ENCODE measurements around the gene CDAN1. TPM values are rescaled to one million over a fixed set of nuclear protein-coding genes. Genes with fewer than 3 reads are reported as not detected.
"Not testable (repeated sequence)": the region's sequence is repeated elsewhere in the genome, so short reads cannot be mapped to it uniquely, and the experiment has no call there.

Gene CDAN1
- total and polyA plus RNA-seq, 4 donors = 2.4 to 9.5 (median 7.1) TPM

GRCh38 chr15:42680142-42680482, 56.8 kb downstream of the CDAN1 start:
- not testable (repeated sequence) for DNase-seq (ENCODE audit: low spot score); H3K4me1 ChIP-seq (ENCODE audit: control insufficient read depth in 4 of 4, insufficient read depth in 4 of 4, low read length in 3 of 4); H3K36me3 ChIP-seq (ENCODE audit: control insufficient read depth in 4 of 4, insufficient read depth in 3 of 4, low read depth in 1 of 4, low read length in 3 of 4); H3K9ac ChIP-seq (ENCODE audit: low read depth in 1 of 2, low read length in 2 of 2); H3K4me3 ChIP-seq (ENCODE audit: low read depth in 1 of 3, low read length in 3 of 3); H3K27me3 ChIP-seq (ENCODE audit: control insufficient read depth in 4 of 4, insufficient read depth in 4 of 4, low read length in 3 of 4); H3K27ac ChIP-seq (ENCODE audit: low read depth in 1 of 2, low read length in 2 of 2); H3K9me3 ChIP-seq (ENCODE audit: control insufficient read depth in 4 of 4, low read length in 3 of 4)
- WGBS = 95% methylated on average over 5 of the region's 5 CpGs

GRCh38 chr15:42679285-42680141, 57.4 kb downstream of the CDAN1 start:
- H3K27ac ChIP-seq (ENCODE audit: low read depth in 1 of 2, low read length in 2 of 2) = no peak overlapping the region
- H3K4me1 ChIP-seq (ENCODE audit: control insufficient read depth in 4 of 4, insufficient read depth in 4 of 4, low read length in 3 of 4) = no peaks in the 10 kb centered on the region
- WGBS = 94% methylated on average over 7 of the region's 7 CpGs
- no peak overlapping the region for H3K4me3 ChIP-seq (ENCODE audit: low read depth in 1 of 3, low read length in 3 of 3)
- DNase-seq (ENCODE audit: low spot score) = no peak
- TF ChIP-seq ZBTB33 (IDR thresholded peaks at IDR 0.05) = no peak
- TF ChIP-seq HNF4G (IDR thresholded peaks at IDR 0.05) = no peak
- no peak for TF ChIP-seq YY1 (IDR thresholded peaks at IDR 0.05)
- TF ChIP-seq GABPA (IDR thresholded peaks at IDR 0.05 in 1 of 2, conservative IDR thresholded peaks at IDR 0.05 in 1 of 2) = no peak
- TF ChIP-seq FOXA2 (IDR thresholded peaks at IDR 0.05) = no peak
- no peak for TF ChIP-seq RAD21 (IDR thresholded peaks at IDR 0.05)
- no peak for TF ChIP-seq MAX (IDR thresholded peaks at IDR 0.05)
- no peaks in the 10 kb centered on the region for H3K9me3 ChIP-seq (ENCODE audit: control insufficient read depth in 4 of 4, low read length in 3 of 4)
- peaks cover 0 to 3% (median 0%) of the 10 kb centered on the region in 4 donors for H3K36me3 ChIP-seq (ENCODE audit: control insufficient read depth in 4 of 4, insufficient read depth in 3 of 4, low read depth in 1 of 4, low read length in 3 of 4)
- H3K27me3 ChIP-seq (ENCODE audit: control insufficient read depth in 4 of 4, insufficient read depth in 4 of 4, low read length in 3 of 4) = no peaks in the 10 kb centered on the region
- no peak overlapping the region for H3K9ac ChIP-seq (ENCODE audit: low read depth in 1 of 2, low read length in 2 of 2)

- 98% methylated on average over 1 of the region's 1 CpG for WGBS
- Histone ChIP-seq H3K27me3 (ENCODE audit: control insufficient read depth in 4 of 4, insufficient read depth in 4 of 4, low read length in 3 of 4) (no peaks in the 10 kb centered on the region), H3K4me1 (ENCODE audit: control insufficient read depth in 4 of 4, insufficient read depth in 4 of 4, low read length in 3 of 4) (no peaks in the 10 kb centered on the region), H3K9ac (ENCODE audit: low read depth in 1 of 2, low read length in 2 of 2) (no peak overlapping the region), H3K27ac (ENCODE audit: low read depth in 1 of 2, low read length in 2 of 2) (no peak overlapping the region), H3K9me3 (ENCODE audit: control insufficient read depth in 4 of 4, low read length in 3 of 4) (no peaks in the 10 kb centered on the region), H3K4me3 (ENCODE audit: low read depth in 1 of 3, low read length in 3 of 3) (no peak overlapping the region), H3K36me3 (ENCODE audit: control insufficient read depth in 4 of 4, insufficient read depth in 3 of 4, low read depth in 1 of 4, low read length in 3 of 4) (no peaks in the 10 kb centered on the region)
- DNase-seq (ENCODE audit: low spot score) = no peak
- TF ChIP-seq YY1 (IDR thresholded peaks at IDR 0.05) (no peak), ZBTB33 (IDR thresholded peaks at IDR 0.05) (no peak), MAX (IDR thresholded peaks at IDR 0.05) (no peak), TAF1 (conservative IDR thresholded peaks at IDR 0.05) (no peak), REST (IDR thresholded peaks at IDR 0.05) (no peak), HNF4A (conservative IDR thresholded peaks at IDR 0.05) (no peak), ATF3 (IDR thresholded peaks at IDR 0.05) (no peak), RAD21 (IDR thresholded peaks at IDR 0.05) (no peak), FOXA2 (IDR thresholded peaks at IDR 0.05) (no peak), HNF4G (IDR thresholded peaks at IDR 0.05) (no peak), SP1 (IDR thresholded peaks at IDR 0.05) (no peak), GABPA (IDR thresholded peaks at IDR 0.05 in 1 of 2, conservative IDR thresholded peaks at IDR 0.05 in 1 of 2) (no peak), EGR1 (IDR thresholded peaks at IDR 0.05; ENCODE audit: low read depth in 2 of 2) (no peak)
Measured at GRCh38 chr15:42675021-42675420, 61.9 kb downstream of the CDAN1 start.

All from liver (tissue), 9 donors.